Activated CD4-positive, alpha-beta T cell treated with anti-CD3 and anti-CD28 coated beads for 24 hours (primary cell): ENCODE results near the gene TBXAS1.

ENCODE experiments used
- DNase-seq, 2 donors: peaks; one replicate each; pipeline ENCODE4 v3.0.0-alpha.2; 2020; ENCODE audit warnings: low read depth in 2 of 2

Gene TBXAS1

DNA sequence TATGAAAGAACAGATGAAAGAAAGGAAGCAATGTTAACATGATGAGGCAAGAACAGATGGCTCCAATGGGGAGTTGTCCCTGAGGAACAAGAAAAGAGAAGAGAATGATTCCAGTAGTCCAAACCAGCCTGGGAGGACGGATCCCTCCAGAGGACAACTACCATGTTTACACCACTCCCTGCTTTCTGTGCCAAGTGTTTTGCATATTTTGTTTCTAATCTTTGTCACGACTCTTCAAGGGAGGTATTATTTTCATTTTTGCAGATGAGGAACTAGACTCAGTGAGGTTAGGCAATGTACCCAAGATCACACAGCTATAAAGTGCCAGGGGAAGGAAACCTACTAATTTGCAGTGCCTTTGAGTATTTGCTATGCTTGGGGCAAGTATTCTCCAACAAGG lies 117.5 kb downstream of the TBXAS1 start:
- no peak for DNase-seq

DNA sequence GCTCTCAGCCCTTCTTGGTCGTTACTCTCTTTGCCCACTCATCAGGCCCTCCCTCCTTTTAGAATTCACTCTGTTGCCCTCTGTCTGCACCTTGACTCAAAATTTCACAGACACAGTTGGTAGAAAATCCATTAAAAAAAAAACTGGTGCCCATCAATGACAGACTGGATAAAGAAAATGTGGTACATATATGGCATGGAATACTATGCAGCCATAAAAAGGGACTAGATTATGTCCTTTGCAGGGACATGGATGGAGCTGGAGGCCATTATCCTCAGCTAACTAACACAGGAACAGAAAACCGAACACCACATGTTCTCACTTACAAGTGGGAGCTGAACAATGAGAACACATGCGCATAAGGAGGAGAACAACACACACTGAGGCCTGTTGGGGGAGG lies 118.0 kb downstream of the TBXAS1 start:
- no peak for DNase-seq

GRCh38 chr7:139948167-139948566 lies 119.1 kb downstream of the TBXAS1 start:
- no peak for DNase-seq

GRCh38 chr7:139948587-139949335 lies 119.7 kb downstream of the TBXAS1 start:
- no peak for DNase-seq

- no peak for DNase-seq
These were observed 120.6 kb downstream of the TBXAS1 start for GRCh38 chr7:139949629-139950028.

- no peak for DNase-seq
These were observed 121.9 kb downstream of the TBXAS1 start for GRCh38 chr7:139950881-139951525.

- DNase-seq, result no peak
These were observed 124.2 kb downstream of the TBXAS1 start for GRCh38 chr7:139953229-139953628.

GRCh38 chr7:139955109-139955820 lies 126.2 kb downstream of the TBXAS1 start:
- no peak for DNase-seq

DNA sequence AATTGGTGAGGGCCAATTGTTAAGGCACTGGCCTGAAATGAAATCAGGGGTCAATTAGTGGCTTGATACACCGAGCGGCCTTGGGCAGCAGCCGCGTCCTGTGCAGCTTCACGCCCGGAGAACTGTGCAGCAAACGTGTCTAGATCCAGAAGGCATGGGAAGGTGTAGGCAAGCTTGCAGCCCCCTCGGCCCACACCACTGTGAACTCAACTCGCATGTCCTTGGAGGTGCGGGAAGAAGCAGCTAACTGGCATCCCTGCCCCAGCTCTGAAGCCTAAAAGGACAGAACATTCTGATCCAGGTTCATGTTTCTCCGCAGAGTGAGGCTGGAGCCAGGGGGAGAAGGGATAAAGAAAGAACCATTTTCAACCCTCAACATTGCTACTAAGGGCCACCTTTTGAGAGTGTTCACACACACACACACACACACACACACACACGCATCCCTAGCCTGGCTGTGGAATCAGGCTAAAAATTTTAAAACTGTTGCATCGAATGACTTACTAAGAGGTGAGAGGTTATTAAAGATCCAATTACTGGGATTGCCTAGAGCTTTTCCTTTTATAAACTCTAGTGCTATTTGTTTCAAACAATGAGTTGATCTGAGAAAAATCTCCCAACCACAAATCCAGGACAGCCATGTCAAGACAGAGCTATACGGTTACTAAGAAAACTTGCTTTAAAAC lies 129.7 kb downstream of the TBXAS1 start:
- DNase-seq, result no peak

DNA sequence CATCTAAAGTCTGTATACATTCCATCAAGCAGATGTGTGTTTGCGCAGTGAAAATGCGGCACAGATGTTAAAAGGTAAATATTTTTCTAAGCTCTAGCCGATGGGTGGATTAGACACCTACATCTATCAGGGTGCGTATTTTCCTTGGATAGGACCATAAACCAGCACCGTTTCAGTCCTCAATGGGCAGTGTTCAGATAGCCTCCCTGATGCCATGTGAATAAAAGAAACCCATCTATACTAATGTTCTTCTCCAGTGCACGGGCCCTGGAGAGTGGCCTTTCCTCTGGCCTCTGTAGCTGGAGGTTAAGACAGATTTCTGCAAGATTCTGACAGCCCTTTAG lies 130.2 kb downstream of the TBXAS1 start:
- no peak for DNase-seq

- no peak for DNase-seq
These were observed 130.7 kb downstream of the TBXAS1 start for GRCh38 chr7:139959718-139960117.

GRCh38 chr7:139960157-139960556 lies 131.1 kb downstream of the TBXAS1 start:
- DNase-seq, result no peak

DNA sequence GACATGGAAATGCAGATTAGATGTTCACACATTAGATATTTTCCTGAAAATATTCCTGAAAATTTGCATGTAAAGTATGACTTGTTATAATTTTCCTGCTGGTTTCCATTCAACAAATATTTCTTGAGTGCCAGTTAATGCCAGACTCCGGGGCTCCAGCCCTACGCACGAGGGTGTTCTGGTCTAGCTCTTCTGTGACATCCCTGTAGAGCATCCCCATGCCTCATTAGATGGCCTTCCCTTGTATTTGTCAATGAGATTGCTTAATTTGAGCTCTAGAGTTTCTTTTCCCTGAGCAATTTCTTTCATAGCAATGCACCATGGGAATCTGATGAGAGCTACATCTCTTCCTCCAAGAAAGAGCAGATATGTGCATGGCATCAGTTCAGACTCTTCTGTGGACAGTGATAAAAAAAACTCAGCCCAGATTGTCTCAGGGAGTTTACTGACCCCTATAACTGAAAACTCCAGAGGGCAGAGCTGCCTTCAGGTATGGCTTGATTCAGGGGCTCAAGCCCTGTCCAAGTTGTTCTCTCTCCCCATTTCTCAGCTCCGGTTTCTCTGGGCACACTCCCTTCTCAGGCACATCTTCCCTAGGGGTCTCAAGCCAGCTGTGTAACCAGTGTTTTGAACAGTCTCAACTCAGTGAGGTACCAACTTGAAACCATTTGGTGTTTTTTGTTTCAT lies 137.0 kb downstream of the TBXAS1 start:
- DNase-seq, result no peak

- DNase-seq, result no peak
These were observed 137.9 kb downstream of the TBXAS1 start for GRCh38 chr7:139966949-139967348.

DNA sequence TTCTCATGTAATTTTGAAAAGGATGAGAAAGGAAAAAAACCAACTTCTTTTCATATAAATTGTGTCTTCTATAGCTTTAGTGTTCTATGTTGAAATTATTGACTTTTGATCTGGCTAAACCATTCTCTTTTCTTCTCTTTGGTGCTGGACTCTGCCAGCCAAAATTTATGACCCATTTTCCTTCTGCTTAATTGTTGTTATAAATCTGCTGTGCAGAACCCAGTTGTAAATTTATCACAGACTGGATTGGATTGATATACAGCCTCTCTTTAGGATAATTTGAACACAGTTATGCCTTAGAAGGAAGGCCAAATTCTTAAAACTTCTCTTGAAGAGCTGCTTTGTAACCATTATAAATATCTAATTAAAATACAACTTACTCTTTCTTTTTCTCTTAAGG lies 139.9 kb downstream of the TBXAS1 start:
- no peak for DNase-seq

DNA sequence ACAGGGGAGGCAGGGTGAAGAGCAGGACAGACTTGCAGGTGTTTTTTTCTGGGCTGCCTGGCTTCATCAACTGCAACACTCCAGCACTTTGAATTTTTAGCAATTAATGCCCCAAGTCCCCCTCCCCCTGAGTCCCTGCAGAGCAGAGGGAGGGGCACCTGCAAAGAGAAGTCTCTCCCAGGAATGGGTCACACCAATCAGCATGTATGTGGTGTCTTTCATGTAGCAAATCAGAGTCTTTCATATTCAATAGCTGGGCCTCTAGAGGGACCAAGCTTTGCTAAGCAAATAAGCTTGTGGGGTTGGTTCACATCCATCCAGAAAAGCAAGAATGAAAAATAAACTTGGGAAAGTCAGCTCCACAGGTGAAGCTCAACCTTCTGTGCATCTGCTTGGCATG lies 143.0 kb downstream of the TBXAS1 start:
- DNase-seq, result no peak

DNA sequence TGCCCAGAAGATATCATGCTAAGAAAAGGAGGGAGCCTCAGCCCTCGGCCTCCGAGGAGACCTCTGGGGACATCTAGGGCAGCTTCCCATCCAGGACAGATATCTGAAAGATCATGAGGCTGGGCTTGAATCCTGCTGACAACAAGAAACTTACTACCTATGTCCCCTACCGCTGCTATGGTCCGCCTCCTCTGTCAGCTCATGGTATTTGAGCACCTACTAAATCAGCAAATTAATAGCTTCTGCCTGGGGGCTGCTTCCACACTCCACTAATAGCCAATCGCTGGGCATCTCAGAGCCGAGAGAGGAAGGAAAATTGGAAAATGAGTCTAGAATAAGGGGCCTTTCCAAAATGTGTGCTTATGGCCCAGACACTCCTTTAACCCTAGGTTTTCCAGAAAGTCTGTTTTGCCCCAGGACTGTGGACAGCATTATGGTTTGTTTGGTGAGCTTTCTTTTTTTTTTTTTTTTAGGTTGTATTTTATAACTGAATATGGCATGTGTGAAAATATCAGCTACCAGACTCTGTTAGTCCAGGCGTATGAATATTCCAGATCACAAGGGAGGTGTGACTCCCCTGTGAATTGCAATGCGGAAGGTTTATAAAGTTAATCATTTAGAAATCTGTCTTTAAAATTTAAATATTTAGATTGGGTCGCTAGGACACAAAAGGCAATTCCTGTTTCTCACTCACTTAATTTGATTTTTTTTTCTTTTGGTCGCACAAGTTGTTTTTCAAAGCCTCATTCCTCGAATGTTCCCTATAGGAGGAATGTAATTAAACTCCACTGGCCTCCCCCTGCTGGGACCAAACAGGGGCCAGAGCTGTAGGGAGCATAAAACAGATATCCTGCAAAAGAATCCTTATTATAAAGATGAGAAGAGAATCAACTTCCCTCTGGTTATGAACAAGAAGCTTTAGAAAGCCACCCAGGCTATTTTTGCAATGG lies 144.3 kb downstream of the TBXAS1 start:
- no peak for DNase-seq

DNA sequence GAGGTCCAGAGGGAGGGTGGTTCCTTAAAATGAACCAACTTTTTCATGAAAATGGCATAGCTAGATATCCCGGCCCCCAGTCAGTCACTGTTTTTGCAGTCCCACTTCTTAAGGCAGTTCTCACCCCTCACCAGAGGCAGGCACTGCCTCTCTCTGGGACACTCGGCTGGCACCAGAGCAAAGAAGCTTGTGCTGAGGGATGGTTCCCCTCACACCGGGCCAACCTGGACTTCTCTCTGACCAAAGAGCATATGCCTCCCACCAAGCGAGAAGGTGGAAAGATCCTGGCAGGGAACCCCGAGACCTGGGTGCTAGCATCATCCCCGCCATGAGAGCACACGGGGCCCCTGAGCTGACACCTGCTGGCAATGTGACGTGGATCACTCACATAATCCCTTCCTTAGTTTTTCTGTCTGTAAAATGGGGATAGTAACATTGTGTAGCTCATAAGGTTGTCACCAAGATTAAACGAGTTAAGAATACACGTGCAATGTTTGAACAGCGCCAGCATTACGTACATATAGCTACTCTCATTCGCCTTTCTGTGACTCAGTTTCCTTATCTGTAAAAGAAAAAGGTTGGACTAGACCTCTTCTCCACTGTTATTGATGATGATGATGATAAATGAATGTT lies 145.2 kb downstream of the TBXAS1 start:
- DNase-seq, result no peak

GRCh38 chr7:139976055-139976837 lies 147.2 kb downstream of the TBXAS1 start:
- DNase-seq, result no peak
